Breast epithelium (tissue), 4 donors: ENCODE results near the gene GNB1L. TPM values are rescaled to one million over a fixed set of nuclear protein-coding genes. Genes with fewer than 3 reads are reported as not detected.

Experiments
- DNase-seq, 2 donors: peaks; one replicate each; pipeline ENCODE4 v3.0.0-alpha.2; 2019; ENCODE audit warnings: low spot score in 2 of 2
- H3K27ac ChIP-seq, 2 donors: fragments of 200-600 bp; sonication (generic) in 1 of 2; one replicate each; pipeline ENCODE4 v1.5.1; 2016 to 2019; ENCODE audit warnings: mild to moderate bottlenecking in 1 of 2
- H3K27me3 ChIP-seq, 2 donors: fragments of 200-600 bp; sonication (generic) in 1 of 2; one replicate each; pipeline versions ENCODE4 v1.5.1 to v1.6.0; 2017 to 2019; ENCODE audit warnings: control low read depth in 1 of 2, mild to moderate bottlenecking in 1 of 2
- H3K36me3 ChIP-seq: fragments of 200-600 bp; one replicate; pipeline ENCODE4 v1.5.1; 2019
- H3K4me1 ChIP-seq, 2 donors: fragments of 200-600 bp; sonication (generic); one replicate each; pipeline ENCODE4 v1.5.1; 2016 to 2019; ENCODE audit warnings: control low read depth in 1 of 2
- H3K4me3 ChIP-seq, 3 donors: fragments of 200-600 bp; sonication (generic); 1 replicate in 2 of 3; 2 replicates in 1 of 3; pipeline ENCODE4 v1.5.1; 2016 to 2019; ENCODE audit warnings: mild to moderate bottlenecking in 3 of 3, moderate library complexity in 2 of 3
- H3K9me3 ChIP-seq, 2 donors: fragments of 200-600 bp; sonication (generic) in 1 of 2; one replicate each; pipeline ENCODE4 v1.5.1; 2016 to 2019; ENCODE audit warnings: control low read depth in 1 of 2
- CTCF ChIP-seq, 3 donors: fragments of 450-650 bp; IDR thresholded peaks; one replicate each; pipeline ENCODE4 v1.5.1; 2016 to 2017; ENCODE audit warnings: antibody characterized with exemption in 3 of 3, mild to moderate bottlenecking in 3 of 3, moderate library complexity in 3 of 3
- POLR2A ChIP-seq: fragments of 450-650 bp; IDR thresholded peaks from one replicate; pipeline ENCODE4 v1.6.1; 2016; ENCODE audit warnings: antibody characterized with exemption, mild to moderate bottlenecking, moderate library complexity
- POLR2AphosphoS5 ChIP-seq, 3 donors: sonication (generic); formaldehyde crosslinking; IDR thresholded peaks; one replicate each; pipeline ENCODE4 v1.6.1; 2017; ENCODE audit warnings: antibody characterized with exemption in 3 of 3
- intact Hi-C: fragments of 100-400 bp; cut with DNase I; formaldehyde crosslinking; loops from one replicate; pipeline ENCODE4 v1.15.1; 2023; ENCODE audit warnings: low total_unique reads
- total RNA-seq, 3 donors: library from RNA; depleted of rRNA; stranded (reverse); fragments of >200 nt; gene quantifications; one replicate each; pipeline ENCODE4 v1.1.0, GENCODE V29; 2016

The GNB1L gene
- total RNA-seq, 3 donors from 2014 or later: 5.6 to 8.2 (median 6.3) TPM

GRCh38 chr22:19843107-19843856 lies 11.4 kb downstream of the GNB1L start:
- H3K4me3 ChIP-seq: no peak overlapping the region
- DNase-seq: no peak
- peaks cover 0 to 5% of the 10 kb centered on the region in 2 donors for H3K9me3 ChIP-seq
- H3K27me3 ChIP-seq: no peaks in the 10 kb centered on the region
- no peak for TF ChIP-seq POLR2A
- TF ChIP-seq POLR2AphosphoS5 (IDR thresholded peaks at IDR 0.05): no peak
- no peak for TF ChIP-seq CTCF (IDR thresholded peaks at IDR 0.05)
- no peaks in the 10 kb centered on the region for H3K36me3 ChIP-seq
- peak overlapping the region; percentile 71 to 93 for H3K27ac ChIP-seq
- intact Hi-C loops: no loop called here
- H3K4me1 ChIP-seq: peaks cover 22 to 25% of the 10 kb centered on the region in 2 donors

- Histone ChIP-seq H3K36me3 (no peaks in the 10 kb centered on the region), H3K27me3 (no peaks in the 10 kb centered on the region), H3K4me3 (no peak overlapping the region), H3K4me1 (peaks cover 18 to 21% of the 10 kb centered on the region in 2 donors), H3K27ac (peak overlapping the region; percentile 26 to 71), H3K9me3 (peaks cover 0 to 5% of the 10 kb centered on the region in 2 donors)
- DNase-seq: no peak
- intact Hi-C loops: no loop called here
- TF ChIP-seq POLR2A: no peak
- TF ChIP-seq CTCF (IDR thresholded peaks at IDR 0.05): no peak
- TF ChIP-seq POLR2AphosphoS5 (IDR thresholded peaks at IDR 0.05): no peak
Observed at GRCh38 chr22:19842393-19843106, 12.1 kb downstream of the GNB1L start.

GRCh38 chr22:19841641-19842392 lies 12.9 kb downstream of the GNB1L start:
- H3K27me3 ChIP-seq: no peaks in the 10 kb centered on the region
- no peak overlapping the region for H3K4me3 ChIP-seq
- peaks cover 18 to 21% of the 10 kb centered on the region in 2 donors for H3K4me1 ChIP-seq
- DNase-seq: no peak
- no peaks in the 10 kb centered on the region for H3K36me3 ChIP-seq
- TF ChIP-seq POLR2AphosphoS5 (IDR thresholded peaks at IDR 0.05) (no peak), POLR2A (no peak), CTCF (IDR thresholded peaks at IDR 0.05) (no peak)
- peaks cover 0 to under 1% of the 10 kb centered on the region in 2 donors for H3K9me3 ChIP-seq
- no peak overlapping the region for H3K27ac ChIP-seq
- intact Hi-C loops: no loop called here

DNA sequence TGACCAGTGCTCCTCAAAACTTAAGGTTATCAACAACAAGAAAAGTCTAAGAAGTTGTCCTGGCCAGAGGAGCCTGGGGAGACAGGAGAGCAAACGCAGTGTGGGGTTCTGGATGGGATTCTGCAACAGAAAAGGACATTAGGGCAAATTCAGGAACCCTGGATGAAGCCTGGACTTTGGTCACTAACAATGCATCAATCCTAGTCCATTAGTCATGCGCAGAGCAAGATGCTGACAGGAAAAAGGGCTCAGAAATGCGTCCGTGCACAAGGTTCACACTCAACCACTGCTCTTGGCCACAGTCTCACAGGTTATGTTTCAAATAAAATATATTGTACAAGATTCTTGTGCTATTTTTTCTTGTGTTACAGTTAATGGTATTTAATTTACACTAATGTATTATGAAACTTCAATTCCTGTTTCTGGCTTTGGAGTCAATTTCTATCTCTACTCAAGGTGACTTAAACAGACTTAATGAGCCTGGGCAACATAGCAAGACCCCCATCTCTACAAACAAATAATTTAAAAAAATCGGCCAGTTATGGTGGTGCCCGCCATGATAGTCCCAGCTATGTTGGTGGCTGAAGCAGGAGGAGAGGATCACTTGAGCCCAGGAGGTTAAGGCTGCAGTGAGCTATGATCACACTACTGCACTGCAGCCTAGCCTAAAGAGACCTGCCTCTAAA lies 13.6 kb downstream of the GNB1L start:
- no peaks in the 10 kb centered on the region for H3K27me3 ChIP-seq
- intact Hi-C loops: no loop called here
- TF ChIP-seq CTCF (IDR thresholded peaks at IDR 0.05) (no peak), POLR2AphosphoS5 (IDR thresholded peaks at IDR 0.05) (no peak), POLR2A (no peak)

More for the DNA sequence above, 13.6 kb downstream of the GNB1L start:
- Histone ChIP-seq H3K9me3 (no peaks in the 10 kb centered on the region), H3K4me1 (peaks cover 18 to 21% of the 10 kb centered on the region in 2 donors), H3K36me3 (no peaks in the 10 kb centered on the region), H3K27ac (no peak overlapping the region), H3K4me3 (no peak overlapping the region)
- no peak for DNase-seq
